ENCODE measurements around the gene ZNF341.

ZNF341 gene

DNA sequence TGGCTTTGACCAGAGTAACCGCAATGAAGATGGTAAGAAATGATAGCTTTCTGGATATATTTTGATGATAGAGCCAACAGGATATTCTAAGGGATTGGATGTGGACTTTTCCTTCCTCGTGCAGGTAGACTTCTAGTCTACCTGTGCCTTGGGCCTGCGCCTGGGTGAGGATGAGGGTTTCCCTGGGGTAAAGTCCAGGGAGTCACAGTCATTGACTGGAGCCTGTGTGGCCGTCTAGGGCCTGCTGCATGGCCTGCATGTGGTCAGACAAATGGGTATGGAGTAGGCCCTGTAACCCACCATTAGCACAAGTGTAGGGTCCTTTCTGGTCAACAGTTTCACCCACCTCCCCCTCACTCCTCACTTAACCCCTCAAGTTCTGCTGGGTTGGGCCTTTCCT is 66.6 kb downstream of the ZNF341 start:
- no peak for DNase-seq

DNA sequence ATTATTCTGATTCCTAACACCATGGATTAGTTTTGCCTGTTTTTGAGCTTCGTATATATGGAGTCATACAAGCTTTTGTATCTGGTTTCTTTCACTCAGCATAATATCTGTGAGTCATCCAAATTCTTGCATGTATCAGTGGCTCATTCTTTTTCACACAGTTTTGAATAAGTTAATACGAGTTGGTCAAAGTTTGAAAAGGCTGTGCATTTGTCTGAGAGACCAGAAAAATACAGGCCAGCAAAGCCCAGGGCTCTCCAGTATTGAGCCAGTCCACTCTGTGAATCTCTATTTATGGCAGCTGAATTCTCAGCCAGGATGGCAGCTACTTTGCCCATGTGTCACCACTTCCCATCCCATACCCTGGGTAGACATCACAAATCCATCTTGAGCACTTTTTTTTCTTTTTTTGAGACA is 72.1 kb downstream of the ZNF341 start:
- DNase-seq, result peak; percentile 72

DNA sequence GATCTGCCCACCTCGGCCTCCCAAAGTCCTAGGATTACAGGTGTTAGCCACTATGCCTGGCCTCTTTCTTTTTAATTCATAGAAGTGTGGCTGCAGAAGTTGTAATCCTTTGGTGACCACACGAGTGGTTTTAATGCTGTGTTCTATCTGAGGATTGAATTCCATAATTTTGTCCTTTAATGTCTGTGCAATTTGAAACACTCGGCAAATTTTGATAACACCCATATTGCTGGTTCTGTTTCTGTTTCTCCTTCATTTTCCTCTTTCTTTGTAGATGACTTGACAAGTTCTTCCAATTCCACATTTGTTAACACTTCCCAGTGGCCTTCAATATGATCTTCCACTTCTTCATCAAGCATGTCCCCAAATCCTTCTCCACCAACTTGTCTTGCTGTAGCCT is 76.6 kb downstream of the ZNF341 start:
- DNase-seq, result no peak

DNA sequence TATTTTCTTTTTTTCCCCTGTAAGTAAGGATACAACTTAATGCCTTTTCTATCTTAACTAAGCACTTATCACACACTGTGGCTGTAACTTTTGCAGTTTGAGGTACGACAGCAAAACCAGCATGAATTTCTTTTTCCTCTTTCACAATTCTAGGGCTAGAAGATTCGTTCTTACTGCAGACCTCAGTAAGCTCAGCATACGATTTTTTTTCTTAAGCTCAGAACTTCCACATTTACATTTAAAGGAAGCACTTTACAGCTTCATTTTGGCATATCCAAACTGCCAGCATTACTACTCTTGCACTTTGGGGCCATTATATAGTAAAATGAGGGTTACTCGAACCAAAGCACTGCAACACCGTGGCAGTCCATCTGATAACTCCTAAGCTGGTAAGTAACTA is 78.5 kb downstream of the ZNF341 start:
- DNase-seq, result no peak

DNA sequence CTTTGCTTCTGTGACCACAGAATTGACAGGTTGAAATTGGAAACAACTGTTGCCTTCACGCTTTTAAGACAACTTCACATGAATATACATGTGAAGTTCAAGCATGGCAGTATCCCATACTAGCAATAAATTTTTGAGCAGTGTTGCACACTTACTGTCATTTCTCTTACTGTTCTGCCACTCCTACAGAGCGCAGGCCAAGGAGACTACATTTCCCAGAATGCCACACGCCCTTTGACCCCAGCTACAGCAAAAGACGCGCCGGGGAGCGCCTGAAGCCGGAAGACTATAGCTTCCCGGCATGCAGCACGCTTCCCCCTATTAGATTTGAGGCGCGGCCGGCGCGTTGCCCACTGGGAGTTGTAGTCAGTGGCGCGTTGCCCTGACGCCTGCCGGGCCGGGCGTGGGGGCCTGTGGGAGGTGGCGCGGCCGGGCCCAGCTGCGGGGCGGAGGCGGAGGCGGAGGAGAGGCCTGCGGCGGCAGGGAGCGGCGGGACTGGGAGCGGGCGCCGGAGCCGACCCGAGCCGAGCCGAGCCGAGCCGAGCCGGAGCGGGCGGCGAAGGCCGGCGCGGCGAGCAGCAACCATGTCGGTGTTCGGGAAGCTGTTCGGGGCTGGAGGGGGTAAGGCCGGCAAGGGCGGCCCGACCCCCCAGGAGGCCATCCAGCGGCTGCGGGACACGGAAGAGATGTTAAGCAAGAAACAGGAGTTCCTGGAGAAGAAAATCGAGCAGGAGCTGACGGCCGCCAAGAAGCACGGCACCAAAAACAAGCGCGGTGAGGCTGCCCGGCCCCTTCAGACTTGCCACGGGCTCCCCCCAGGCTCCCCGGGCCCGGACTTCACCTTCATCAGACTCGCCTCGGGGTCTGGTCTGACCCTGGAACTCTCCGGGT is 79.3 kb downstream of the ZNF341 start, which contains the start of gene CHMP4B:
CHMP4B (plus strand) TSS at position 464 of the 891 bp plus-strand sequence; CDS start at position 585, 121 bp downstream.
- peak; percentile 97 for DNase-seq

DNA sequence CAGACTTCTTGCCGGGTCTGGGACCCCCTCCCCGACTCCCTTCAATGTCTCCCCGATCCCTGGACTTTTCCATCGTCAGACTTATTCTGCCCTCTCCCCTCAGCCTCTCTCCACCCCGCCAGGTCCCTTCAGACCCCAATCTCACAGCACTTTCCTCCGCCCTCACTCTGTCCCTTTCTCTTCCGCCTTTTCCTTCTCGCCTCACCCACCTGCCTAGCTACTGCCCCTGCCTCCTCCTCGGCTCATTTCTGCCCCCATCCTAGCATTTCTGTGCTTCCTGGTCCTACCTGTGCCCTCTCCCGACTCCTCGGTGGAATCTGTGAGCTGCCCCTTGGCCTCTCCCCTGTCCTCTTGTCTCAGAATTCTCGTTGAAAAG is 80.0 kb downstream of the ZNF341 start:
- DNase-seq, result no peak

DNA sequence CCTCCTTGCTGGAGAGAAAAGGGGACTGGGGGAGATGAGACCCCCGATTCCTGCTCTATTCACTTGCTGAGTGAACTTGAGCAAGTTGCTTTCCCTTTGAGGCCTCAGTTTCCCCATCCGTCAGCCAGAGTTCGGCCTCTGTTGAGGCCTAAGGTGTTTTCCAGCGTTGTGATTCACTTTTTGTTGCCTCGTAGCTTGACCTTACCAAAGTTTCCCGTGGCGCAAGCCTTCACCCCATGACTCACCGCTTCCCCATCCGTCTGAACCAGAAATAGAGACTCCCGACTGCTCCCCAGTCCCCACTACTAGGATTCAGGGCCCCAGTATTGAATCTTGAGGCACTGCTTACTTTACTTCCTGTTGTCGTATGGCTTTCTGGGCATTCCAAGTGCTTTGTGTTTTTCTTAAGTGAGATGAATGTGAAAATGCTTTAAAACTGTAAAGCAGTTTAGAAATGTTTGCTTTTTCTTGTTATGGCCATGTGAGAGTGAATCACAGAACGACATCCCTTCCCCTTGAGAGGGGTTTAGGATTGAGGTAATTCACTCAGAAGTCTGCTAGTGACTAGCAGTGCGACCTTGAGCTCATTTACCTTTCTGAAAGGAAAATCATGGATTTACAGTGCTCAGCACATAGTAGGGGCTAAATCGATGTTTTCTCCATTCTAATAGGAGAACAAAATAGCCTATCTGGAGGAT is 80.5 kb downstream of the ZNF341 start:
- peak; percentile 44 for DNase-seq

DNA sequence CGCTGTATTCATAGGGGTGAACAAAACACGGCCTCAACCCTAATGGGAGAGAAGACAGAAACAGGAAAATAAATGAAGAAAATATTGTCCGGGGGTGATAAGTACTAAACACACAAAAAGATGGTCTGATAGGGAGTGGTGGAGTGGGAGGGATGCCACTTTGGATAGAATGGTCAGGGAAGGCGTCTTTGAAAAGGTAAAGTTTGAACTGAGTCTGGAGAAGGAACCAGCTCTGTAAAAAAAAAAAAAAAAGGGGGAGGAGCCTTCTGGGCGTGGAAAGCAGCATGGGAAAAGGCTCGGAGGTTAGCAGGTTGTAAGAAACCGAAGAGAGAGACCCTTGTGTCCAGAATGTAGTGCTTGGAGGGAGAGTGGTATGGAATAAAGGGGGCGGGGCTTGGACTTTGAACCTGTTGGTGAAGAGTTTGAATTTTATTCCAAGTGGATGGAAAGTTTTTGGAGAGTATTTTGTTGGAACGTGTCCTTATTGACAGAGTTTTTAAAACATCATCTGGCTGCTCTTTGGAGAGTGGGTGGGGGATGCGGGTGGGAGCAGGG is 81.2 kb downstream of the ZNF341 start:
- no peak for DNase-seq

DNA sequence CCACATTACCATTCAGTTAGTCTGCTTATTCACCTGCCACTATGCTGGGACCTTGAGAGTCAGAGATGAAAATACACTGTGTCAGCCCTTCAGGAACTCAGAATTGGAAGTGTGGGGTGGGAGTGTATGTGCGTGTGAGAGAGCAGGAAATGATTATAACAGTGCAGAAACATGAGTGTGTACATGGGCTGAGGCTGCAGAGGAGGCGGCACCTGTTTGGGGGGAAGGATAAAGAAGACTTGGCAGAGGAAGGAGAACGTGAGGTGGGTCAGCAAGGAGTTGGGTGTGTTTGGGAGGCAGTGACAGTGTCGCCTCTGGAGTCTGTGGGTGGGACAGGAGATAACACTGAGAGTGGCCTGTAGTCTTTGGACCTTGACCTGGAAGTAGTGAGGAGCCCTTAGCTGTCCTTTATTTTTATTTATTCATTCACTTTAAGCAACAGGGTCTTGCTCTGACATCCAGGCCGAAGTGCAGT is 82.5 kb downstream of the ZNF341 start:
- DNase-seq, result no peak

DNA sequence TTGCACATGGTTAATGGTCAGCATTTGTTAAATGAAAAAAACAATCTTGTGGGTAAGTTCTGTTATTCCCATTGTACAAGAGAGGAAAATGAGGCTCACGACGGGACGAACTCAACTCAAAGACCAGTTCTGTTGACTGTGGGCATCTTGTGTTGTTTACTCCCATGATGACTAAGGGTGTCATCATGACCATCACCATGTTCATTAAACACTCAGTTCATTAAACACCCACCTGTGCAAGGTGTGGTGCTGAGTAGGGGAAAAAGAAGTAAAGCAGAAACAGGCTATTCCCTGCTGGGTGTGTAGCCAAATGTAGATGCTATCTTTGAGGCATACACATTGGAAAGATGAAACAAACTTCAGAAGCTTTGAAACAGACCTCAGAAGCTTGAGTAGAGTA is 83.9 kb downstream of the ZNF341 start:
- no peak for DNase-seq

DNA sequence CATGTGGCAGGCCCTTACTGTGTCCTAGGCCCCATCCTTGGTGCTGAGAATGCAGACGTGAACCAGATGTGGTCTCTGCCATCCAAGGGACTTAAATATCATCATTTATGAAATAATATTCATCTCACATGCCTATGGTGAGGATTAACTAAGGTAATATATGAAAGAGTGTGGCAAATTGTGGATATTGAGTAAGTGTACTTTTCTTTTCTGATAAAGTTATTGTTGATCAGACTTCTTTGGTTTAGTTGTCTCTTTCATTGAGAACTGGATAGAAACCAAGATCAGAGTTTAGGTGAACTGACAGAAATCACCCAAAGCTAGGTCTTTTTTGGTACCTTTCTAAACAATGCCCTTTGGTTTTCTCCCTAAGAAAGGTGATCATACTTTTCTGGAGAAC is 84.4 kb downstream of the ZNF341 start:
- DNase-seq, result no peak

DNA sequence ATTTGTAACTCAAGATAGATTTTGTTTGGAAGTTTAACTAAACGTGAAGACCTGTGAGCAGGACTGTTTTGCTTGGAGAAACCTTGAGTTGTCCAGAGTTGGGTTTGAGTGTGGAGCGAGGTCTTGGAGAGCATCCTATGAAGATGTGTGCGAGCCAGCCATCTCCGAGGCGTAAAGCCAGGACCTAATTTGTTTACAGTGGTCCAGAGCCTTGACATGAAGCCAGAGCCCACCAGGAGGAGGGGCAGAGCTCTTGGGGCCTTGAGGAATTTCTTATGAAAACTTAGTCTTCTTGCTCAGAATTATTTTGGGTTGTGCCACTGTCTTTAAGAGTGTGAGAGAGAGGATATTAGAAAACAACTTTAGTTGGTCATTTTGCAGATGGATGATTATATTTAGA is 85.6 kb downstream of the ZNF341 start:
- no peak for DNase-seq

DNA sequence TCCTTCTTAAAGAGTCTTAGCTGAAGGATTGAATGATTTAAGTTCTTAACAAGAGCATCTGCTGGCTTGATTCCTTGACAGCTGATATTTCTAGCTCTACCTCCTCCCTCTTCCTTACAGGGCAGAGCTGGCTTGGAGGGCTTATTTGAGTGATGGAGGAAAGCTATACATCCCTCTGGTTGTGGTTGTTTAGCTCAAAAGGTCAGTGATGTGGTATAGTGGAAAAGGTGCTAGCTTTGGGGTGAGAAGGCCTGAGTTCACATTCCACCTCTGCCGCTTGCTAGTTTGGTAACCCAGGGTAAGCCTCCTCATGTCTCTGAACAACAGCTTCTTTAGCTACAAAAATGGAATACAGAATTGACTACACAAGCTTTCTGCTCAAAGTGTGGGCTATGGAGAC is 87.7 kb downstream of the ZNF341 start:
- DNase-seq, result no peak

DNA sequence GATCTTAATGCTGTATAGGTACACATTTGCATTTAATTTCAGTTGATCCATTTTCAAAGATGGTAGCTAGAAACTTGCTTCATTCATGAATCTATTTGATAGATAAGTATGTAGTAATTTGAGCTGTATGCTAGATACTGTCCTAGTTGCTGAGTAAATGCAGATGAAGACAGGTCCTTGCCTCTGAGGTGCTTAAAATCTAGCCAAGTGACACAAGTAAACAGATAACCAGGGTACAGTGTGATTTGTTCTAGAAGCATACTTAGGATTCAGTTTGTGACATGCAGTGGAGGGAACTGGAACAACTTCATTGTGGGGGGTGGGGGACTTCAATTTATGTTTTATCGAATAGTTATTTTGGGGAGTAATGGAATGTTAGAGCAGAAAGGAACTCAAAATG is 88.6 kb downstream of the ZNF341 start:
- no peak for DNase-seq

DNA sequence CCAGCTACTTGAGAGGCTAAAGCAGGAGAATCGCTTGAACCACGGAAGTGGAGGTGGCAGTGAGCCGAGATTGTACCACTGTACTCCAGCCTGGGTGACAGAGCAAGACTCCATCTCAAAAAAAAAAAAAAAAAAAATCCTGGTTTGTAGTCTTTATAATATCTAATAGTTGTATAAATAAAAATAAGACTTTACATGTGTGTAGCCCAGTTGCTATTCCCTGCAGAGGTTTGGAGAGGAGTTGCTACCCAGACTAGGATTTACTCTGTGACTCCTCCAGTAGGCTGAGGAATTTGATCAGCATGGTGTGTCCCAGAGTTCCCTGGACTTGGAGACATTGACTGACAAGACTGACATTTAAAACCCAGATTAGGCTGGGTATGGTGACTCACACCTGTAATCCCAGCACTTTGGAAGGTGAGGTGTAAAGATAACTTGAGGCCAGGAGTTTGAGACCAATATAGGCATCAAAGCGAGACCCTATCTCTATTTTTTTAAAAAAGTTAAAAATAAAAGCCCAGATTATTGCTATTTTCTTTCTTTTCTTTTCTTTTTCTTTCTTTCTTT is 89.6 kb downstream of the ZNF341 start:
- DNase-seq, result no peak

DNA sequence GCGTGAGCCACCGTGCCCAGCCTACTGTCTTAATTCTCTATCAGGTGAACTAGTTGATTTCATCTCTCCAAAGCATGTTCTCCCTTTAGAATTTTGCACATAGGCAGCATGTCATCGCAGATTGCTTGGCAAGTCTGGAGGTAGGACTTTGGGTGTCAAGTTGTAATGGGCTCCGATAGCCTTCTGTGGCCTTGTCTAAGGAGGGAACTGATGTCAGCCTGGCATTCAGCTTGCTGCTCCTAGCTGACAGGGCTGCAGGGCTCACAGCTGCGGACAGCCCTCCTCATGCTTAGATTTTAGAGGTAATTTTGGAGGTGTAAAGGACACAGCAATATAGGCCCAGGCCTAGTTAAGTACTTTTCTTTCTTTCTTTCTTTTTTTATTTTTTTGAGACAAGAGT is 90.6 kb downstream of the ZNF341 start:
- DNase-seq, result no peak

DNA sequence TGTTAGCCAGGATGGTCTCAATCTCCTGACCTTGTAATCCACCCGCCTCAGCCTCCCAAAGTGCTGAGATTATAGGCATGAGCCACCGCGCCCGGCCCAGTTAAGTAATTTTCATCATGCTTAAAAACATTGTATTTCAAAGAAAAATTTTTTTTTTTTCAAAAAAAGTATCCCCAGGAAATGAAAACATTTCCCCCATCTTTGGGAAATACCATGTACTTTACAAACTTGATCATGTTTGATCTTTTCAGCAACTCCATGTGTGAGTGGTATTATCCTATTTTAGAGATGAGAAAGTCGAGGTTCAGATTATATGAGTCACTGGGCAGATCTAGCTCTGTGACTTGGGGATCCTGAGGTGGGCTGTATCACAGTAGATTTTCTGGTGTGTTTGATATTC is 91.2 kb downstream of the ZNF341 start:
- no peak for DNase-seq

DNA sequence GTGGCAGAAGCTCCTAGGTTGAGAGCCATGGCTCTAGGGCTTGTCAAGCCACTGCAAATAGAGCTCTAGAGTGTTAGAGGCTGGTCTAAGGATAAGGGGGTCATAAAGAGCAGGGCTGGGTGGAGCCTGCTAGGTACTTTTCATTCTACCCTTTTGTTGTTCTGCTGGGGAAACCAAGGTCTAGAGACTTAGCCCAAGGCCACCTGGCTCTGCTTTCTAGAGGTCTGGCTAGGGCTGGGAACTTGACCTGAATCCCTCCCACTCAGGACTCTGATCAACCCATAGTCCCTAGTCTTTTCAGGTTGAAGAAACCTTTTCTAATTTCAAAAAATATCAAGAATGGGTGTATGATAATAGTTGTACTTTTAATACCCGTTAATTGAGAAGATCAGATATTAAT is 93.1 kb downstream of the ZNF341 start:
- DNase-seq, result no peak

DNA sequence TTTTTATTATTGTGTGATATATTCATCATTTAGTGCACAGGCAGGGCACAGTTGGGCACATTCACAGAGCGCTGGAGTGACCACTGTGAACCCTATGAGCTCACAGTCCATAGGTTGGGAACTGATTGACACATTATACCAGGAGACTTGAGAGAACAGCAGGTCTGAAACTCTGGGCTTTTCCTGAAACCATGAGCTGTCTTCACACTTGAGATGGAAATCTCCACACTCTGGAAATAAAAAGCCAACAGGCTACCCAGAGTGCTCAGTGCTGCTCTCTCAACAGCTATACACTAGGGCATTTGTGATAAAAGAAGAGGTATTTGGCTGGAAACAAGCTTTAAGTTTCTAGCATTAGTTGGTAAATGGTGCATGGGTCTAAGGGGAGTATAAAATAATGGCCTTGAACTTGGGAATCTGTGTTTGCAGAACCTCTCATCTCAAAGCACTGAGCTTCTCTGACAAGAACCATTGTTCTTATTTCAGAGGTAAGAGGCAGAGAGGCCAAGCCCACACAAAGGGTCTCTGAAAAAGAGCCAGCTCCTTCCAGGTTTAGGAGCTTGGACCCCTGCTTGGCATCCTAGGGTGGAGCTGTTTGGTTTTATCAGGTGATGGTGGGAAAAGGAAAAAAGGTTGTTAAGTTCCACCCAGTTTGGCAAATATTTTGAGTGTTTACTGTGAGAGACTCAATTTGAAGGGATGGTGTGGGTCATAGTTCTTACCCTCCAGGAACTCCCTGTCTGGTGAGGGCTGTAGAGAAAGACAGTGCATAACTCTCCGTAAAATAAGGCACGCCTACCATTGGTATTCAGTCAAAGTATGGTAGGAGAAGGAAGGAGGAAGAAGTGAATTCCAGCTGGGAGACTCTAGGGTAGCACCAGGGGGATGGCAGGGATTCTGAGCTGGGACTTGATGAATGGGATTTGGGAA is 93.8 kb downstream of the ZNF341 start:
- DNase-seq, result no peak

DNA sequence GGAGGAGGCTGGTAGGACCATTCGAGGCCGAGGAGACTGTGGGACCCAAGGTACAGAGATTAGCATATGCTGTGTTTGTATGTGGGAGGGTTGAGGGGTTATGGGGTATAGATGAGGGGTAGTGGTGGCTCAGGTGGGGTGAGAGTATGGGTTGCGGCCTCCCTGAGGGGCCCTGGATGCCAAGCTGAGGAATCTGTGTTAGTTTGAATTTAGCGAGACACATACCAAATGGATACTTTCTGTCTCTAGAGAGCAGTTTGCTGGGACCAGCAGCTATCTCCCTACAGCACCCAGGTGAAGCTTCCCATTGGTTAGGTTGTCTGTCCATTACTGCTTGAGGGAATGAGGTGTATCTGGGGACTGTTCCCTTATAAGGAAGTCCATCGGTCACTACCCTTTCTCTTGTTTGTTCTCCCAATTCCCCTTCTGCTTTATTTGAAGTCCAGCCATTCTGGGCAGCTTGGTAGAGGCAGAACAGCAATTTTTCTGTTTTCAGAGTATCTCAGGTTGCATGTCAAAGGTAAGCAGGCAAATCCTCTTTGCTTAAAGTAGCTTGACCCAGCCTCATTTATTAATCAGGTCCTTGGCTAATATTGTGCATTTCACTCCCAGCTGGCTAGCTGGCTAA is 94.6 kb downstream of the ZNF341 start:
- DNase-seq, result no peak

DNA sequence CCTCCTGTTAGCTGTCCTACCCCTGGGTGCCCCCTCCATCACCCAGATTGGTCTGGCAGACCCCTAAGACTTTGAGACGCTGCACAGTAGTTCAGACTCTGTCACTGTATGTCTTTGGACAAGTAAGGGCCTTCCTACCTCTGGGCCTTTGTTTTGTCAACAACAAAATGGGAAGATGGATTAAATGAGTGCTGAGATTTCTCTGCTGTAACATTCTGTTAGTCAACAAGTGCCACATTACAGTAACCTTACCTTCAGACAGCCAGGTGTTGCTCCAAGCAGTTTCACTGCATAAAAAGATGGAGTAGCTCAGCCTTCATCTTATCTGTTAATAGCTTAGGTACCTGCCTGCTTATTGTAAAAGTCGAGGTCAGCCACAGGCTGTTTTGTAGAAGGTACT is 95.3 kb downstream of the ZNF341 start:
- DNase-seq, result no peak
